Measurements from ENCODE around the gene BLOC1S3. TPM values are rescaled to one million over a fixed set of nuclear protein-coding genes. Genes with fewer than 3 reads are reported as not detected.

Gene BLOC1S3
- total and polyA plus RNA-seq, 2 of the 4 experiments (the other 2 are of a cell fraction): 1.1 to 4.9 TPM

- Histone ChIP-seq H3K4me2 (ENCODE audit: low read depth, low read length) (no peak overlapping the region), H3K36me3 (ENCODE audit: control insufficient read depth, insufficient read depth, low read length) (peaks cover 10% of the 10 kb centered on the region; the same call in 1 of the 2 replicates), H2BK120ac (ENCODE audit: low read depth, low read length) (no peak overlapping the region), H4K5ac (ENCODE audit: low read depth, low read length) (no peak overlapping the region), H3K18ac (ENCODE audit: low read depth, low read length) (no peak overlapping the region), H3K9me1 (ENCODE audit: insufficient read depth, low read length) (peaks cover 7% of the 10 kb centered on the region; the same call in 1 of the 2 replicates), H2AK9ac (replicated peaks; ENCODE audit: low read depth, low read length, poor library complexity) (no peak overlapping the region), H2AK5ac (ENCODE audit: low read depth, low read length) (no peak overlapping the region; the same call in 1 of the 2 replicates), H3K27ac (ENCODE audit: insufficient read depth, low read length) (no peak overlapping the region), H2BK20ac (ENCODE audit: low read depth, low read length) (no peak overlapping the region), H3K9ac (ENCODE audit: low read depth, low read length) (no peak overlapping the region), H4K20me1 (ENCODE audit: insufficient read depth, low read length) (peaks cover 8% of the 10 kb centered on the region), H3K56ac (ENCODE audit: extremely low read depth, insufficient read depth, low read length) (no peak overlapping the region), H3K27me3 (ENCODE audit: control insufficient read depth, insufficient read depth, low read length) (peaks cover 20% of the 10 kb centered on the region), H3K4me3 (ENCODE audit: insufficient read depth, low read depth, low read length) (no peak overlapping the region), H2BK15ac (ENCODE audit: low read depth, low read length) (no peak overlapping the region), H3K4ac (ENCODE audit: low read depth, low read length) (no peak overlapping the region), H2BK5ac (ENCODE audit: low read depth, low read length, poor library complexity, severe bottlenecking) (no peak overlapping the region), H3K14ac (replicated peaks; ENCODE audit: low read depth, low read length) (no peak overlapping the region), H3K79me1 (ENCODE audit: low read depth in 1 of 2, low read length in 2 of 2) (no peaks in the 10 kb centered on the region), H3K4me1 (ENCODE audit: control insufficient read depth, insufficient read depth, low read length) (peaks cover 18% of the 10 kb centered on the region), H2AFZ (replicated peaks; ENCODE audit: low read length, poor library complexity) (no peak overlapping the region), H3K23ac (ENCODE audit: low read depth, low read length) (no peak overlapping the region), H4K8ac (ENCODE audit: low read depth in 2 of 2, low read length in 2 of 2) (no peak overlapping the region), H4K91ac (ENCODE audit: insufficient read depth, low read depth, low read length) (no peak overlapping the region), H3K9me3 (ENCODE audit: control insufficient read depth, insufficient read depth, low read length) (no peaks in the 10 kb centered on the region)
- in situ Hi-C loops (cut with MboI; ENCODE audit: low sequenced_read_pairs) (no loop called here), dilution Hi-C loops (cut with HindIII; ENCODE audit: low sequenced_read_pairs, unreplicated experiment) (no loop called here), intact Hi-C loops (cut with micrococcal nuclease) (no loop called here)
- DNase-seq (no peak), ATAC-seq (ENCODE audit: low read depth) (no peak)
- BruUV-seq (replicated peaks): no TSS peak
- CTCF ChIA-PET: interaction anchor here (0.5 kb wide), 1 partner anchor 371 kb away, joined by 3 read pairs; no protein-coding TSS in a partner anchor
- TF ChIP-seq RFX5 (IDR thresholded peaks at IDR 0.05; ENCODE audit: low read depth, low read length) (no peak), CHD1 (IDR thresholded peaks at IDR 0.05; ENCODE audit: low read depth, low read length) (no peak), BHLHE40 (IDR thresholded peaks at IDR 0.05; ENCODE audit: low read depth, low read length) (no peak), NFE2L2 (IDR thresholded peaks at IDR 0.05; ENCODE audit: low read depth, low read length) (no peak), CTCF (conservative IDR thresholded peaks at IDR 0.05; ENCODE audit: low read depth, low read length) (no peak), RAD21 (IDR thresholded peaks at IDR 0.05; ENCODE audit: low read length) (no peak), ELK1 (IDR thresholded peaks at IDR 0.05; ENCODE audit: borderline replicate concordance, low read depth, low read length) (no peak), MXI1 (IDR thresholded peaks at IDR 0.05; ENCODE audit: borderline replicate concordance, low read depth, low read length) (no peak), MAFK (IDR thresholded peaks at IDR 0.05; ENCODE audit: low read depth, low read length) (no peak)
- POLR2A ChIA-PET (ENCODE audit: unreplicated experiment): no interaction called here
- WGBS, 2 experiments (ENCODE audit: extremely low coverage in 2 of 2, insufficient read length in 1 of 2): no CpG with 5 or more reads among the region's 4 CpGs
Measured at GRCh38 chr19:45150751-45151281, 27.8 kb upstream of the BLOC1S3 start.
